SHP77 (cell line): ENCODE results near the gene C17orf50.
"Not testable (repeated sequence)": the region's sequence is repeated elsewhere in the genome, so short reads cannot be mapped to it uniquely, and the experiment has no call there.

Experiments used
- DNase-seq, 2 experiments: peaks; one replicate each; lab custom pipeline; 2025; lab: John Stamatoyannopoulos, UW

The C17orf50 gene

DNA sequence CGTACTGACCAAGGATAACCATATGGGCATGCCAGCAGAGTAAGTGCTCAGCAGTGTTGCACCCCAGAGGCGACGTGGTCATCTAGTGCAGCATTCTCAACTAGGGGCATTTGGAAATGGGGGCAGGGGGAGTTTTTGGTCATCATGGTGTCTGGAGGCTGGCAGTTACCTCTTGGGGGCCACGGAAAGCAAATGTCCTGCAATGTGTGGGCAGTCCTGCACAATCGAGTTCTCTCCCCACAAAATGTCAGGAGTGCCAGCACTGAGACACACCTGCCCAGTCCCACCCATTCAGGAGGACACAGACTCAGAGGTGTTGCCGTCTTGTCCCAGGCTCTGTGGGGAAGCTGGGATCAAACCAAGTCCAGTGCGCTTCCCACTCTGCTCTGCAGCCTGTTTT lies 26.3 kb upstream of the C17orf50 start:
- DNase-seq, result no peak

DNA sequence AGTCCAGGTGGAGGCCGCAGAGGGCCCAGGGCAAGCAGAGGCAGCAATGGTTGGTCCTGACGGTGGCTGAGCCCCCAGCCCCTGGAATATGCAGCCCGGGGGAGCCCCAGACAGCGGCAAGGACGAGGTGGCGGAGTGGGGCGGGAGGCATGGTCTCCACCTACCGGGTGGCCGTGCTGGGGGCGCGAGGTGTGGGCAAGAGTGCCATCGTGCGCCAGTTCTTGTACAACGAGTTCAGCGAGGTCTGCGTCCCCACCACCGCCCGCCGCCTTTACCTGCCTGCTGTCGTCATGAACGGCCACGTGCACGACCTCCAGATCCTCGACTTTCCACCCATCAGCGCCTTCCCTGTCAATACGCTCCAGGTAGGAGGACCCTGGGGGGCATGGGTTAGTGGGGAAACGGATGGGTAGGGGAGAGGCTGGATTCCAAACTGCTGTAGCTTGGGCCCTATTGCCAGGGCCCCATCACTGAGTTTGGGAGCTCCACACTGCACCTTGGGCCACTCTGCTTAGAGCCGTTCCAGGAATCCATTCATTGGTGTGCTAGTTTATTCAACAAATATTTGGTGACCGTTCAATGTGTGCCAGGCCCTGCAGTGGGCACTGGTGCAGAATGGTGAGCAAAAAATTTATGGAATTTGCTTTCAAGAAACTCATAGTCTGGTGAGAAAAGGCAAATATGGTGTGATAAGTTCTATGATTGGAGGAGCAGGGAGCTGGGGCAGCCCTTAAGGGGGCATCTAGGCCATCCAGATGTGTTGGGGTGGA lies 25.5 kb upstream of the C17orf50 start:
- DNase-seq, result no peak

DNA sequence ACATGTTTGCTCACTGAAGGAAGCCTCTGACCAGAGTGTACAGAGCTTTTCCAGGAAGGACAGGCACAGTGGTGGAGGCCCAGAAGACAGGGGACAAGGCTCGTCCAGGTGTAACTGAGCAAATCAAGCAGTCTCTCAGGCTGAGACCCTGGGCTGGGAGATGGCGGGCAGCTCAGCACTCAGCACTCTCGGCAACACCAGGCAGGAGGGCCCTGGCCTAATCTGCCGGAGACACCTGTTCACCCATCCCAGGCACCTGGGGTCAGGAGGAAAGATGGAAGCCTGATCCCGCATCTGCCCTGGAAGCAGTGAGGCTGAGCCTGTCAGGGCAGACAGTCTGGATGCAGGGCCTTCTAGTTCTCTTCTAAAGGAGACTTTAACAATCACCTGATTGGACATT lies 24.5 kb upstream of the C17orf50 start:
- no peak for DNase-seq

DNA sequence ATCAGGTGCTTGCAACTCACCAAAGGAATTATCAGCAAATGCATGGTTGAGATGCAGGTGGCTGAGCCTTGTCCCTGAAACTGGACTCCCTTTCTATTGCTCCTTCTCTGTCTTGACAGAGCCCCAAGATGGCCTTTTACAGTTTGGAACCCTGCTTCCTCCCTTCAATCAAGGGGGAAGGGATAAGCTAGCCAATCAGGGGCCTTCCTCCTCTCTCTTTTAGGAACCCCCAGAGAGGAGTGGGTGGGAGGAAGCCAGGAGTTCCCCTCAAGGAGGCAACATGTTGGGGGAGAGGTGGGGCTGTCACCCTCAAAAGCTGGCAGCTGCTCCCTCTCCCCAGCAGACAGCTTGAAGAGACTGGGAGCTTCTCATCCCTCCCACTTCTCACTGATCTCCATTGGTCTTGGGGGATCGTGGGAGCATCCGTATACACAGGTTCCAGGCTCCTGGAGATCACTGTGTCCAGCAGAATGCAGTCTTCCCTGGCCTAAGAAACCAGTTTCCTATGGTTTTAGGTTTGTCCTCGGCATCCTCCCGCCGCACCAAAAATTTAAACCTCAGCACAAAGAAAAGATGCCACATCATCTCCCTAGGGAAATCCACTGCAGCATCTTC lies 22.1 kb upstream of the C17orf50 start:
- DNase-seq, result no peak

DNA sequence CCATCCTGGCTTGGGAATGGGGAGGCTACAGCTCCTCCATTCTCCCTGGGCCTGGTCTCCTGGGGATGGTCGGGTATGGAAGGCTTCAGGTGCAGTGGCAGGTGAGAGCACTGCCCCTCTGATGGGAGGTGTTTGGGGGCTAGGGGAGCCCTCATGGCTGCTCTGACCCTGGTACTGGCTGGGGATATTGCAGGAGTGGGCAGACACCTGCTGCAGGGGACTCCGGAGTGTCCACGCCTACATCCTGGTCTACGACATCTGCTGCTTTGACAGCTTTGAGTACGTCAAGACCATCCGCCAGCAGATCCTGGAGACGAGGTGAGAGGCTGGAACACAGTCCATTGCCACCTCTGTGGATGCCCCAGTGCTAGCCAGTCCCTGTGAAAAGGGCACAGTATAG lies 20.5 kb upstream of the C17orf50 start:
- no peak for DNase-seq

DNA sequence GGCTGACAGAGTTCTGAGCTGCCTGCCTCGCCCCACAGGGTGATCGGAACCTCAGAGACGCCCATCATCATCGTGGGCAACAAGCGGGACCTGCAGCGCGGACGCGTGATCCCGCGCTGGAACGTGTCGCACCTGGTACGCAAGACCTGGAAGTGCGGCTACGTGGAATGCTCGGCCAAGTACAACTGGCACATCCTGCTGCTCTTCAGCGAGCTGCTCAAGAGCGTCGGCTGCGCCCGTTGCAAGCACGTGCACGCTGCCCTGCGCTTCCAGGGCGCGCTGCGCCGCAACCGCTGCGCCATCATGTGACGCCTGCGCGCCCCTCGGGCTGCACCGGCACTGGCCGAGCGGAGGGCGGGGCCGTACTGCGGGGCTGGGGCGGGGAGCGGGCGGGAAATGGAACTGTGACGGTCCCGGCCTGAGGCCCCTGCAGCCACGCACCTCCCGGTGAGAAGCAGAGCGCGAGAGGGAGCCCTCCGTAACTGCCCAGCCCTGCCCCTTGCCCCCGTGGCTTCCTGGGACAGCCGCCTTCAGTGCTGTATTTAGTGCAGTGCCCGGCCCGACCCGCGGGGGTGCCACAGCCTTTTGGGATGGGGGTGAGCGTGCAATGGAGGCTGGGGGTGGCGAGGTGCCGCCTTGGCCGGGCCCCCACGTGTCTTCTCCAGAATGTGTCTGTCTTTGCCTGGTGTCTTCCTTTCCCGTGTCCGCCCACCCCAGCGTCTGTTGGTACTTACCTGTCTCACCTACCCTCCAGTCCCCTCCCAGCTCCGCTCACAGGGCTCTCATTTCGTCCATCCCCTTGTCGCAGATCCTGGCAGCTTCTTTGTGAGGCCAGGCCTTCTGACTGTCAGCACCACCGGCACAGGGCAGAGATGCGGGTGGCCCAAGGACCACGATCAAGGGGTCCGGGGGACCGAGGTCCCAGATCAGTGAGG lies 19.4 kb upstream of the C17orf50 start:
- no peak for DNase-seq

DNA sequence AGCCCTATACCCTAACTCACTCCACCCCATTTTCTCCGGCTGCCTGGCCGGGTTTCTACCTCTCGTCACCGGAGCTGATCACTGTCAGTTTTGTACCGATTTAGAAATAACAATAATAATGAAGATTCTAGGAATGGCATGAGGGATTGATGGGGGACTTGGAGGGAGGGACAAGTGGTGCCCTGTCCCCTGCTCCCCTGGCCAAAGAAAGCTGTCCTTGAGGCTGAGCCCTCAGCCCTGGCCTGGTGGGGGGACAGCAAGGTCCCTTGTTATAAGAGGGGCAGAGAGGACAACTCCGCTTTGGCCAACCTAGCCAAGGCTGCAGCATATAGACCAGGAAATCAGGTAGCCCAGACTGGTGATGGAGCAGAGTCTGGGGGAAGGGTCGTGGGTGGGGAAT lies 18.2 kb upstream of the C17orf50 start:
- no peak for DNase-seq

DNA sequence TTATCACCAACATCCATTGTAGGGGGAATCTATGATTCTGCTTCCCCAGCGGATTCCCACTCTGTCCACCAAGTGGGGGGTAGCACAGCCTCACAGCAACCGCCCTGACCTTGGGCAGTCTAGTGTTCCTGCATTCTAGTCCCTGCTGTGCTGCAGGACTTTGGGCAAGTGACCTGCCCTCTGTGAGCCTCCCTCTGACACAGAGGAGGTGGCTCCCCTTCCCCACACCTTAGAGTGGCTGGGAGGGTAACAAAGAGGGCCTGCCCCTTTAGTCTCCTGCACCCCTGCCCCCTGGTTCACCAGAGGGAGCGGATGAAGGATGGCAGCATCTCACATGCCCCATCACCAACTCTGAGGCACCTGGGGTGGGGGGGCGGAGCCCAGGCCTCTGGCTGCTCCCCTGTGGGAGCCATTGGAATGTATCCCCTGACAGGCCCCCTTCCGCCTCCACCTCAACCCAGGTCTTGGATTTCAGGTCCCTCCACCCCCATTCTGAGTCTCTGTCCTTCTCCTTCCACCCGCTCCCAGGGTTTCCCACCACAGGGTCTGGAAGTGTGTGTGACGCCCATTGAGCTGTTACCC lies 17.7 kb upstream of the C17orf50 start:
- no peak for DNase-seq

DNA sequence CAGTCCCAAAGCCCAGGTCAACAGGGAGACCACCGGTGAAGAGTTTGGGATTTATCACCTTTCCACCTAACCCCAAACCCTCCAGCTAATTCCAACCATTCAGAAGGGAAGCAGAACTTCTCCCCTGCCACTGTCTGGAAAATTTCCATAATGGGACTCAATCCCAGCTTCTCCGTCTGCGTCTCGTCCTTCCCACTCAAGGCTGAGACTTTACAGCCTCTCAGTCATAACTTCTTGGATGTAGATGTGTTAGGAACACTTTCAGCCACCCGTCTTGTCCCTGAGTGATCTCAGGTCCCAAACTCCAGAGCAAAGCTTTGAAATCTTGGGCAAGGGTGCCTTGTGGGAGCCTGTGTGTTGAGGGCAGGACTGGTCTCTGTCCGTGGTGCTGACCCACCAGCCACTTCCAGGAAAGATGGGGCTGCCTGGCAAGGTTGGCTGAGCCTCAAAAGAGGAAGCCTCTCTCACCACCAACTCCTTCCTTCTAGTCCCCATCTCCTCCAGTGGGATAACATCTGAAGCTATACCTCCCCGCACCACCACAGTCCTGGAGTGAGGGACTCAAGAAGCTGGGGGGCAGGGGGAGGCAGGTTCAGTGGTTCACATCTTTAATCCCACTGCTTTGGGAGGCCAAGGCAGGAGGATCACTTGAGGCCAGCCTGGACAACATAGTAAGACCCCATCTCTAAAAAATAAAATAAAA lies 16.9 kb upstream of the C17orf50 start:
- DNase-seq, result no peak

DNA sequence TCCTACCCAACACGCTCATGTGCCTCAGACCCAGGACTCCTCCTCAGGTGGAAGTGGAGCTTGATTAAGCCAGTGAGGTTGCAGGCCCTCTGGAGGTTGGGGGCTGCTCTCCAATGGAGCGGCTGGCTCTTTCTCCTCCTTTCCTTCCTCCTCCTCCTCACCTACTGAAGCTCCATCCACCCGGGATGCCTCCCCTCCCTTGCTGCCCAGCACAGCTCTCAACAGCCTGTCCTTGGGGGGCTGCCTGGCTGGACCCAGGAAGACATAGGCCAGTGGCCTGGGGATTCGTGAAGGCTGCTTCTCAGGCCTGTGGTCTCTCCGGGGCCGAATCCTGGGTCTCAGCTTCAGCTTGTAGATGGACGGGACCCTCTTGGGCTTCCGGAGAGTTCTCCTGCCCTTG lies 15.9 kb upstream of the C17orf50 start:
- DNase-seq, result no peak

DNA sequence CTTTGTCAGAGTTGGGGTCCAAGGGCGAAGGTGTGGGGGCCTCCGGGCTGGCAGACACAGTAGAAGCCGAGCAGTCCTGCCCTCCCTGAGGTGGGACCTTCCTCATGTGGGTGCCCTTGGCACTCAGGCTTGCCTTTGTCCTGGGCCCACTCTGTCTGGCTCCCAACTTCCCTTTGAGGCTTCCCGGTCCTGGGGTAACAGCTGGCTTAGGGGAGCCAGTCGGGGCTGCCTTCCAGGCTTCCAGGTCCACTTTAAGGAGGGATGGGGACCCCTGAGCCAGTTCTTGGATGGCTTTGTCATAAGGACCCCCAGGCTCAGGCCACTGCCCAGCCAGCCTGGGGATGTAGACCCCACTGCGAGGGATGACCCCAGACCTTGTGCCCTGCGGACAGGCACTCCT lies 15.4 kb upstream of the C17orf50 start:
- DNase-seq, result no peak

DNA sequence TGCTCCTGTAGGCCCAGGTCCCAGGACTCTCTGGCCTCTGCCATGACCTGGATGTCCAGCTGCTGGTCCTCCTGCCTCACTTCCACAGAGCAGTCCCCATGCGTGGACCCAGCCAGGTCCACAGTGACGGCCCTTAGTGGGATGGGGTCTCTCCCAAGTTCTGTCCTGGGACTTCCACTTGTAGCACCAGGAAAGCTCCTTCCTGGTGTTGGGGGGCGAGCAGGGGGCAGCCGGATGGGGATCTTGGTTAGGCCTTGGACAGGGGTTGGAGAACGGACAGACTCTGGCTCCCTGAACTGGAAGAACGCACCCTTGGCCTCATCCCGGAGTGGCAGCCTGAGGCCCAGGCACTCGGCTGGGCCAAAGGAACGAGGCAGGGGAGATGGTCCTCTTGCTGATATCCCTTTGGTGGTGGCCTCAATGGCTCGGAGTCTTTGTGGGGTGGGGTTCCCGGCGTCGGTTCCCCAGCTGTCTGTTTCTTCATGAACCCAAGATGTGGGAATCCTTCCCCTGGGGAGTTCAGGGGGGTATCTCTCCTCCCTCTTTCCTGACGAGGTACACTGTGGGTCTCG lies 14.9 kb upstream of the C17orf50 start:
- no peak for DNase-seq

DNA sequence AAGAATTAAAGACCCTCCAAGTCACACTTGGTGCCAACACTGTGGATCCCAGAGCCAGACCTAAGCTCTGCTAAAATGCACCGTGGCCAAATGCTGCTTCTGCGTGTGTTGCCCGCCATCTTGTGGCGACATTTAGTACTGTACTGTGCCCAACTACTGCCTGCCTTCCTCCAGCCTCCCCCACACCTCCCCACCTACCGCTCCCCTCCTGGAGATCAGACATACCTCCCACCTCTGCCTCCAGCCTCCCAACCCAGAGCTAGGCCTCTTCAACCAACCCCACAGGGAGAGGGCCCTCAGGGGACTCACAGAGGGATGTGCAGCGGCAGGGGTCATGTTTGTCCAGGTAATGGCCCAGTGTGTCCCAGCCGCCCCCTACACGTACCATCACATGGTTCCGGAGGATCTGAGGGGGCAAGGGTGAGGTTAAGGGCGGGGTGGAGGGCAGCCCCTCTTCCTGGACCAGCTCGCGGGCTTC lies 13.1 kb upstream of the C17orf50 start:
- DNase-seq, result peak; percentile 49 to 74

DNA sequence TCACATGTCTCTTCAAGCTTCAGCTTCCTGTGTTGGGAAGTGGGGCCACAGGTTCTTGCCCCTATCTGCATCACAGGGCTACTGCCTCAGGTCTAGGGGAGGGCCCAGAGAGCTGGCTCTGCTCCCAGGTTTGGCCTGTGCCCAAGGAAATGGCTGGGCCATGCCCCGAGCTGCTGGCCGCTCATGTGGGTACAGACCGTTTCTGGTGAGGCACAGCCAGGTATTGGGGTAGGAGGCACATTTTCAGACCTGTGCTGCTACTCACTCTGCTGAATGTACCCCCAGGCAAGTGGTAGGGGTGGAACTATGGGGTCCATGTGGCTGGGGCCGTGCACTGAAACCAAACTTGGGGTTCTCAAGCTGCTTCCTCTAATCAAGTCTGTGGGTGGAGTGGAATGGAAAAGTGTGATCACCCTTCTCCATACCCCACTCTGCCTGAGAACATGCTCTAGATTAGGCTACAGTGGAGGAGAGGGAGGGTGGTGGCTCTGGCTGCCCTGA lies 12.3 kb upstream of the C17orf50 start:
- DNase-seq, result peak in 1 of 2 experiments; percentile 19

DNA sequence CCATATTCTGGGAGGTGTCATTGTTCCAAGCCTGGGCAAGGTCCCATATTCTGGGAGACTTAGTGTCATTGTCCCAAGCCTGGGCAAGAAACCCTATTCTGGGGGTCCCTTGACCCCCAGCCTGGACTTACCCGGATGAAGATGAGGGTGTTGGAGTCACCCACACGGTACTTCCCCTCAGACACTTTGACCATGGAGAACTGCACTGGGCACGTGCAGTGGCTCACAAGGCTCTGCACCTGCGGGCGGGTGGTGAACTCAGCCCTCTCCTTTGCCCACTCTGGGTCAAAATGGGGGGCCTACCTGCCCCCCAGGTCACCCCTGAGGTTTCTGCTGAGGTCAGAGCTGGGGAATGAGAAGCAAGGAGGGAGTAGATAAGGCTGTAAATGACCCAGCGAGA lies 11.7 kb upstream of the C17orf50 start:
- DNase-seq, result no peak

DNA sequence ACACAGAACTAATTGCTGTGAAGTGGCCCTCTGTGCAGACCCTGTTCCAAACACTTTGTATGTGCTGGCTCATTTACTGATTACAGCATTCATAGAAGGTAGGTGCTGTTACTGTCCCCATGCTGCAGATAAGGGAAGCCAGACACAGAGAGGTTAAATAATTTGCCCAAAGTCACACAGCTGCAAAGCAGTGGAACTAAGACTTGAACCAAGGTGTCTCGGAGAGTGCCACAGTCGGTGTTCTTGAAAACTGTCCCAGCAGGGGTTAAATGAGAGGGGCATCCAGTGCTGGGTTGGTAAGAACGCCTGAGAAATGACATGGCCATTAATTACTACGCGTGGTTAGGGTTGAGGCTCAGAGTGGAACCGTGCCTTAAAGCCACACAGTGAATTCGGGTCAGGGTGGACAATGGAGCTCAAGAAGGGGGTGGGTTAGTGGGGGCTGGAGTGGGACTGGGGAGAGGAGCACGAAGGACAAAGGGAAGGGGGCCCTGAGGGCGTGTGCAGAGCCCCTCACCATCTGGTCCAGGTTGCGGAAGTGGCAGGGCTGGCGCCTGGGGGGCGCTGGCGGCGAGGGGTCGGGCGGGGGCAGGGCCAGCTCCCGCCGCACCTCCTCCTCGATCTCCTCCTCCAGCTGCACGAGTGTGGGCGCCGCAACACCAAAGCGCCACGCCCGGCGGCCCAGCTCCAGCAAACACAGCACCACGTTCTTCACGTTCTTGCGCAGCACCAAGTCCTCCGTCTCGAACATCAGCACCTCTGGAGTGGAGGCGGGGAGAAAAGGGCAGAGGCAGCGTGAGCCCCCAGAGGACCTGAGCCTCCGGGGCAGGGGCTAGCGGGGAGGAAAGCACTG lies 10.9 kb upstream of the C17orf50 start:
- no peak for DNase-seq

DNA sequence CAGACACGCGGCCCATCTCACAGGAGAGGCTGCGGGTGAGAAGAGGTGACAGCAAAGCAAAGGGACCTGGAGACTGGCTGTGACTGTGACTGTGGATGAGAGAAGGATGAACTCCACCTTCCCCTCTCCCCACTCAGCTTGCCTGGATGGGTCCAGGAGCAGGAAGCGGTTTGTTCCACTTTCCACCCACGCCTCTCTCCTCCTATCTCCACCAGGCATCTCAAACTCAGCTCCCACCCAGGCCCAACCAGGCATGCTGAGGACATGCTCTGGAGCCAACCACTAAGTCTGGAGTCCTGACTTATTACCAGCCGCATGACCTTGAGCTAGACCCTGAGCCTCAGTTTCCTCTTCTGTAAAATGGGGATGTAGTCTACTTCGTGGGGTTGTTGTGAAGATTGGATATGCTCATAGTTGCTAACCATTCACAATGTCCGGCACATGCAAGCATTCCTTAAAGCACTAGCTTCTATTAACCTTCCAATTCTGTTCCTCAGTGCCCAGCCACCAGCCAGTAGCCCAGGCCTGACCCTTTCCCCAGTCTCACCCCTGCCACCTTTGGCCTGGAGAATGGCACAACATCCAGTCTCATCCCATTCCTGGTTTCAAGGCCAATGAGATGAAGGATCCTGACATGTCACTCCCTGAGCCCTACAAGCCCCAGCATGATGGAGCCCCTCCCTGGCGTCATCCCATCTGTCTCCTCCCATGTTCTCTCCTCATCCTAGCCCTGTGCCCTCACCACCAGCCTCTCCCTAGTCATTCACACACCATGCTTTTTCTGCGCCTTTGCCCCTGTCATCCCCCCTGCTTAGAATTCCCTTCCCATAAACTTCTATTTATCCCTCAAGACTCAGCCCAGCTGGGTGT lies 9.9 kb upstream of the C17orf50 start:
- DNase-seq, result no peak

DNA sequence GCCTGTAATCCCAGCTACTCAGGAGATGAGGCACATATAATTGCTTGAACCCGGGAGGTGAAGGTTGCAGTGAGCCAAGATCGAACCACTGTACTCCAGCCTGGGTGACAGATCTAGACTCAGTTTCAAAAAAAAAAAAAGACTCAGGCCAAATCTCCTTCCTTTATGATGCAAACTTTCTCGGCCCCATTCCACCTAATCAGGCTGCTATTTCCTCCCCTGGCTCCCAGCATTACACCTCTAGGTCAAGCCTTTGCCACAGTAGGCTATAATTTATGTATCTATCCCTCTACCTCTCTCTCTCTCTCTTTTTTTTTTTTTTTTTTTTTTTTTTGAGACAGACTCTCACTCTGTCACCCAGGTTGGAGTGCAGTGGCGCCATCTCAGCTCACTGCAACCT lies 9.1 kb upstream of the C17orf50 start:
- not testable (repeated sequence) for DNase-seq

DNA sequence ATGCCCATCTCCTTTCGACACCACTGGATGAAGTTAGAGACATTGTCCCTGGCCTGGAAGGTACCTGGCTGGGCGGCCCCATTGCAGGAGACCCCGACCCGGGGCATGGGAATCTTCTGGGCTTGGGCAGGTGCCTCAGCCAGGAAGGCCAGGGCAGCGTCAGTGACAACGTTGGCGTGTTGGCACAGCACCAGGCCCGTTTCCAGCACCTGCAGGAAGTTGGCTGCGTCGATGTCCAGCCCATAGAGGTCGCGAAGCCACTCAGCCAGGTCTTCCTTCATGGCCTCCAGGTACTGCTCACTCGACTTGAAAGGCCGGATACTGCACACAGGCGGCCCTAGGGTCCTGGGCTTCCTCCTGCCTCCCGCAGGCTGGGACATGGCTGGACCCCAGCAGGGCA lies 8.2 kb upstream of the C17orf50 start:
- peak; percentile 44 to 58 for DNase-seq
